Suprapubic skin (tissue), 4 donors: ENCODE results near the gene CD6. TPM values are rescaled to one million over a fixed set of nuclear protein-coding genes. Genes with fewer than 3 reads are reported as not detected.

Source experiments
- DNase-seq, 2 donors: peaks; one replicate each; pipeline ENCODE4 v3.0.0-alpha.2; 2019; ENCODE audit warnings: low spot score in 2 of 2
- H3K27ac ChIP-seq: fragments of 200-600 bp; sonication (generic); one replicate; pipeline ENCODE4 v1.5.1; 2019
- H3K27me3 ChIP-seq: fragments of 200-600 bp; sonication (generic); one replicate; pipeline ENCODE4 v1.5.1; 2019
- H3K36me3 ChIP-seq: fragments of 200-600 bp; sonication (generic); one replicate; pipeline ENCODE4 v1.5.1; 2019
- H3K4me1 ChIP-seq: fragments of 200-600 bp; sonication (generic); one replicate; pipeline ENCODE4 v1.5.1; 2019
- H3K4me3 ChIP-seq: fragments of 200-600 bp; sonication (generic); one replicate; pipeline ENCODE4 v1.5.1; 2019; ENCODE audit warnings: mild to moderate bottlenecking
- H3K9me3 ChIP-seq: fragments of 200-600 bp; sonication (generic); one replicate; pipeline ENCODE4 v1.5.1; 2019
- CTCF ChIP-seq, 2 donors: fragments of 200-600 bp in 1 of 2; fragments of 450-650 bp in 1 of 2; sonication (generic) in 1 of 2; IDR thresholded peaks; one replicate each; pipeline ENCODE4 v1.5.1; 2016 to 2019; ENCODE audit warnings: antibody characterized with exemption in 2 of 2, mild to moderate bottlenecking in 1 of 2, moderate library complexity in 1 of 2
- EP300 ChIP-seq: sonication (generic); formaldehyde crosslinking; IDR thresholded peaks from one replicate; pipeline ENCODE4 v1.6.1; 2017; ENCODE audit warnings: antibody characterized with exemption
- POLR2A ChIP-seq, 2 donors: fragments of 450-650 bp; IDR thresholded peaks; one replicate each; pipeline ENCODE4 v1.6.1; 2017; ENCODE audit warnings: antibody characterized with exemption in 2 of 2, mild to moderate bottlenecking in 2 of 2, moderate library complexity in 2 of 2
- POLR2AphosphoS5 ChIP-seq, 3 donors: sonication (generic); formaldehyde crosslinking; IDR thresholded peaks; one replicate each; pipeline ENCODE4 v1.6.1; 2017; ENCODE audit warnings: antibody characterized with exemption in 3 of 3
- WGBS: methylation state at CpG from one replicate; pipeline ENCODE4 v1.1.5; 2018; 5-methylcytosine and 5-hydroxymethylcytosine counted together
- total RNA-seq, 4 donors: library from RNA; depleted of rRNA; stranded (reverse); fragments of >200 nt; gene quantifications; one replicate each; pipeline ENCODE4 v1.1.0, GENCODE V29; 2016

Gene CD6
- total RNA-seq, 4 donors from 2014 or later: 0.15 to 1.7 (median 1.2) TPM

- Histone ChIP-seq H3K4me1 (peaks cover 29% of the 10 kb centered on the region), H3K27me3 (peaks cover 7% of the 10 kb centered on the region), H3K4me3 (peak within 1 kb of the TSS; percentile 57), H3K36me3 (peaks cover 35% of the 10 kb centered on the region), H3K9me3 (no peaks in the 10 kb centered on the region), H3K27ac (no peak within 1 kb of the TSS)
- WGBS: 8% methylated on average over 2 of the region's 69 CpGs
- DNase-seq: no peak
- TF ChIP-seq POLR2AphosphoS5 (IDR thresholded peaks at IDR 0.05) (no peak), EP300 (no peak), POLR2A (IDR thresholded peaks at IDR 0.05) (no peak), CTCF (IDR thresholded peaks at IDR 0.05) (no peak)
Measured at GRCh38 chr11:60924110-60924905, 47.2 kb upstream of the CD6 start, which contains the start of gene TMEM132A. TMEM132A (plus strand) TSS chr11:60924460; CDS start chr11:60924634, 174 bp downstream.

DNA sequence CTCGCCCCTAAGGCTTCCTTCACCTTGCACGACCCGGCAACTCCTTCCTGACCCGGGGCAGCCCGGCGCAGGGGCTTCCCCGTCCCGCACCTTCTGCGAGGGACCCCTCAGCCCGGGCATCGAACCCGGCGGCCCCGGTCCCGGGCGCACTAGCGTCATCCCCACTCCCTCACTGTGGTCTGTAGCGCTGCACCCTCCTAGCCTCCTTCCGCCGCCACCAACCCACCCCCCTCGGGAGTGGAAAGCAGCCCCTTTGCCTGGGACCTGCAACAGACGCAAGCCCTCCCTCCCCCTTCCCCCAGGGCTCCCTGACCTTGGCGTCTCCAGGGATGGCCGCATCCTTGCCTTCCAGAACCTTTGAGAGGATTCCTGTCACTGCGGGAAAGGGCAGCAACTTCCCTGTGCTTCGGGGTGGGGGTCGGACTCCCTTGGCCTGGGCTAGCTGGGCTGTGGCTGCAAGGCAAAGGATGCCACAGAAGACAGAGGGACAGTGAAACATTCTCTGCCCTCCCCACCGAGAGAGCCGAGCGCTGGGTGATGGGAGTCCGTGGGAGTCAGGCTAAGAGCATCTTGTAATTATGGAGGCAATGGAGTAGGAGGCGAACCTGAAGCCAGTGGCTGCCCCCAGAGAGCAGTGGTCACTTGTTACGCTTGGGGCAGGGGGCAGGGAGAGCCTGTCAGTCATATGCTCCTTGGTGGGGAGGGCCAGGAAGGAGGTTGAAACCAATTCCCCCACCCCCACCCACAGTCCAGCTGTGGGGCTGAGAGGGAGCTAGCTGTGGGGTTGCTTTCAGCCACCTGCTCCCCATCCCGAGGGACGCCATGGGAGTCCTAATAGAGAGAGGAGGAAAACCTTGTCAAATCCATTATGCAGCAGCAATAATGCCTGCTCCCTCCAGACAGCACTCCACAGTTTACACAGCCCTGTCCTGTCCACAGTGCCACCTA lies 46.3 kb upstream of the CD6 start:
- Histone ChIP-seq H3K27ac (no peak overlapping the region), H3K27me3 (peaks cover 7% of the 10 kb centered on the region), H3K9me3 (no peaks in the 10 kb centered on the region), H3K4me3 (peak overlapping the region; percentile 57), H3K36me3 (peaks cover 31% of the 10 kb centered on the region), H3K4me1 (peaks cover 21% of the 10 kb centered on the region)
- no peak for TF ChIP-seq EP300
- TF ChIP-seq CTCF (IDR thresholded peaks at IDR 0.05): no peak
- TF ChIP-seq POLR2AphosphoS5 (IDR thresholded peaks at IDR 0.05): no peak
- TF ChIP-seq POLR2A (IDR thresholded peaks at IDR 0.05): no peak
- no peak for DNase-seq
- WGBS: 15% methylated on average over 9 of the region's 35 CpGs

GRCh38 chr11:60925868-60926267 lies 45.6 kb upstream of the CD6 start:
- TF ChIP-seq POLR2AphosphoS5 (IDR thresholded peaks at IDR 0.05): no peak
- TF ChIP-seq CTCF (IDR thresholded peaks at IDR 0.05): no peak
- TF ChIP-seq EP300: no peak
- TF ChIP-seq POLR2A (IDR thresholded peaks at IDR 0.05): no peak
- WGBS: 57% methylated on average over 6 of the region's 6 CpGs
- Histone ChIP-seq H3K27ac (no peak overlapping the region), H3K4me3 (no peak overlapping the region), H3K27me3 (peaks cover 7% of the 10 kb centered on the region), H3K9me3 (no peaks in the 10 kb centered on the region), H3K36me3 (peaks cover 24% of the 10 kb centered on the region), H3K4me1 (peaks cover 21% of the 10 kb centered on the region)
- no peak for DNase-seq

DNA sequence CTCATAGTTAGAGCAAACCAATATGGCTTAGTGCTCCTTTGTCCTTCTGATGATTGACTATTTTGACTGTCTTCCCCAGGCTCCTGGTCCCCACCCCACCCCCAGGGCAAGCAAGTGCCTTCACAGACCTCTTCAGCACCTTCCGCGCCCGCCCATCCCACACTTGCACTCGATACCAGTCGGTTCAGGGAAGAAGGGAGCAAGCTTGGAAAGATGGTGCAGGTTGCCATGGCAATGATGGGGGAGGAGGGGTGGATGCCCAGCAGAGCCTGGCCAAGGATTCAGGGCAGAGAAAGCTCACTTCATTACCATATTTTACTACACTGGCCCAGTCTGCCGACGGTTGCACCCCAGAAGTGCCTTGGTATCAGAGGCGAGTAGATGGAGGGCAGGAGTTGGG lies 45.0 kb upstream of the CD6 start:
- TF ChIP-seq POLR2AphosphoS5 (IDR thresholded peaks at IDR 0.05): no peak
- Histone ChIP-seq H3K9me3 (no peaks in the 10 kb centered on the region), H3K36me3 (peaks cover 18% of the 10 kb centered on the region), H3K27ac (no peak overlapping the region), H3K27me3 (peaks cover 7% of the 10 kb centered on the region), H3K4me3 (no peak overlapping the region), H3K4me1 (peaks cover 21% of the 10 kb centered on the region)
- no peak for DNase-seq
- 86% methylated on average over 8 of the region's 8 CpGs for WGBS

DNA sequence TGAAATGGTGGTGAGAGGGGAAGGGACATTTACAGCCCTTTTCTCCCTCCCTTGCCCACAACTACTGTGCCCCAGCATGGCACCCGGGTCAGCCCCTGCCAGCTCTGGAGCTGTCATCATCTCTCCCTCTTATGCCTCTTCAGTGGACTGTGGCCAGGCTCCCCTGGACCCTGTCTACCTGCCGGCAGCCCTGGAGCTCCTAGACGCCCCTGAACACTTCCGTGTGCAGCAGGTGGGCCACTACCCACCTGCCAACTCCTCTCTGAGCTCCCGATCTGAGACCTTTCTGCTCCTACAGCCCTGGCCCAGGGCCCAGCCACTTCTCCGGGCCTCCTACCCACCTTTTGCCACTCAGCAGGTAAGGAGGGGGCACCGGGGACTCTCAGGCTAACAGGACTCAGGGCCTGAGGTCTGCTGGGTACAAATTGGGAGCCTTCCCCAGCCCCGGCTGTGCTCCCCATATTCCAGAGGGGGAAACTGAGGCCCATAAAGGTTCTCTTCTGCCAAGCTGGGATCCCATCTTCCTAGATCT lies 44.4 kb upstream of the CD6 start:
- no peak for TF ChIP-seq EP300
- TF ChIP-seq POLR2A (IDR thresholded peaks at IDR 0.05): no peak
- no peak for TF ChIP-seq POLR2AphosphoS5 (IDR thresholded peaks at IDR 0.05)
- no peak for TF ChIP-seq CTCF (IDR thresholded peaks at IDR 0.05)
- no peak overlapping the region for H3K27ac ChIP-seq
- H3K9me3 ChIP-seq: no peaks in the 10 kb centered on the region
- peaks cover 21% of the 10 kb centered on the region for H3K4me1 ChIP-seq
- WGBS: 86% methylated on average over 6 of the region's 8 CpGs
- H3K4me3 ChIP-seq: no peak overlapping the region
- peaks cover 7% of the 10 kb centered on the region for H3K27me3 ChIP-seq
- peak in 1 of 2 donors; percentile 49 for DNase-seq
- peaks cover 12% of the 10 kb centered on the region for H3K36me3 ChIP-seq
